HEK293T (cell line): Measurements from ENCODE around the gene POU2F2.

Source experiments
- FOXK2 ChIP-seq: fragments of 450-650 bp; IDR thresholded peaks from 2 replicates; pipeline ENCODE4 v1.6.1; 2016; ENCODE audit warnings: mild to moderate bottlenecking
- NFRKB ChIP-seq: fragments of 450-650 bp; IDR thresholded peaks from 2 replicates; pipeline ENCODE4 v1.6.1; 2016; ENCODE audit warnings: mild to moderate bottlenecking, moderate library complexity

- no peak for TF ChIP-seq NFRKB
- no peak for TF ChIP-seq FOXK2
These were observed 34.8 kb downstream of the POU2F2 start for GRCh38 chr19:42097461-42097860.
